IMR-90 (cell line): ENCODE data around the gene DSCAM. TPM values are rescaled to one million over a fixed set of nuclear protein-coding genes. Genes with fewer than 3 reads are reported as not detected.

Experiments
- ATAC-seq: fragments of 200-7000 bp; cut with Tn5 transposase; 2 replicates; pipeline ENCODE4 v1.9.1; 2020; ENCODE audit warnings: low read depth, mild to moderate bottlenecking, moderate library complexity
- BruUV-seq: library from RNA; stranded (reverse); fragments of 400-500 nt; replicated peaks from 2 replicates; lab custom pipeline; 2021; lab: Mats Ljungman, UMichigan
- CTCF ChIA-PET: fragments of 300-600 bp; formaldehyde crosslinking; extraction: SDS; loops from one replicate; lab custom pipeline; 2021; ENCODE audit warnings: antibody characterized with exemption; lab: Yijun Ruan, JAX
- POLR2A ChIA-PET: fragments of 300-600 bp; sonication (Branson Sonifier 250); formaldehyde crosslinking; loops from one replicate; lab custom pipeline; 2022; ENCODE audit warnings: antibody characterized with exemption; ENCODE audit not compliant: unreplicated experiment; lab: Charles Lee
- DNase-seq: peaks from one replicate; pipeline ENCODE4 v3.0.0; 2013
- H2AFZ ChIP-seq: replicated peaks from 2 replicates; pipeline ENCODE3; 2013; ENCODE audit warnings: low read length, mild to moderate bottlenecking; ENCODE audit not compliant: poor library complexity
- H2AK5ac ChIP-seq: 2 replicates; pipeline ENCODE4 v1.6.1; 2013; ENCODE audit warnings: low read depth, low read length, inconsistent platforms
- H2AK9ac ChIP-seq: replicated peaks from 2 replicates; pipeline ENCODE3; 2013; ENCODE audit warnings: mild to moderate bottlenecking, low read depth, low read length, moderate library complexity; ENCODE audit not compliant: poor library complexity
- H2BK120ac ChIP-seq: 2 replicates; pipeline ENCODE4 v1.6.1; 2013; ENCODE audit warnings: low read depth, low read length, inconsistent platforms
- H2BK15ac ChIP-seq: 3 replicates; pipeline ENCODE4 v1.6.1; 2013; ENCODE audit warnings: low read depth, low read length, inconsistent platforms
- H2BK20ac ChIP-seq: 2 replicates; pipeline ENCODE4 v1.6.1; 2013; ENCODE audit warnings: low read depth, mild to moderate bottlenecking, inconsistent platforms, low read length, moderate library complexity
- H2BK5ac ChIP-seq: 2 replicates; pipeline ENCODE4 v1.6.1; 2013; ENCODE audit warnings: mild to moderate bottlenecking, low read depth, low read length, inconsistent platforms; ENCODE audit not compliant: poor library complexity, severe bottlenecking
- H3K14ac ChIP-seq: replicated peaks from 2 replicates; pipeline ENCODE4 v1.6.1; 2013; ENCODE audit warnings: low read depth, low read length, inconsistent platforms
- H3K18ac ChIP-seq: 2 replicates; pipeline ENCODE4 v1.6.1; 2013; ENCODE audit warnings: low read depth, low read length, control low read depth
- H3K23ac ChIP-seq: 2 replicates; pipeline ENCODE4 v1.6.1; 2013; ENCODE audit warnings: low read depth, low read length, inconsistent platforms
- H3K27ac ChIP-seq: 2 replicates; pipeline ENCODE4 v1.5.1; 2013; ENCODE audit warnings: mild to moderate bottlenecking, control low read depth, low read length; ENCODE audit not compliant: insufficient read depth
- H3K27me3 ChIP-seq: 2 replicates; pipeline ENCODE4 v1.6.1; 2013; ENCODE audit warnings: low read length; ENCODE audit not compliant: control insufficient read depth, insufficient read depth
- H3K36me3 ChIP-seq: 2 replicates; pipeline ENCODE4 v1.6.1; 2013; ENCODE audit warnings: low read length, mixed read lengths; ENCODE audit not compliant: control insufficient read depth, insufficient read depth
- H3K4ac ChIP-seq: 2 replicates; pipeline ENCODE4 v1.6.1; 2013; ENCODE audit warnings: low read depth, low read length, inconsistent platforms
- H3K4me1 ChIP-seq: 2 replicates; pipeline ENCODE4 v1.6.1; 2013; ENCODE audit warnings: low read length, mixed read lengths; ENCODE audit not compliant: control insufficient read depth, insufficient read depth
- H3K4me2 ChIP-seq: 2 replicates; pipeline ENCODE4 v1.6.1; 2013; ENCODE audit warnings: low read depth, mild to moderate bottlenecking, control low read depth, low read length, moderate library complexity
- H3K4me3 ChIP-seq: 2 replicates; pipeline ENCODE4 v1.5.1; 2013; ENCODE audit warnings: low read depth, mild to moderate bottlenecking, control low read depth, low read length, moderate library complexity; ENCODE audit not compliant: insufficient read depth
- H3K56ac ChIP-seq: 2 replicates; pipeline ENCODE4 v1.6.1; 2013; ENCODE audit warnings: low read length, inconsistent platforms; ENCODE audit not compliant: insufficient read depth; ENCODE audit errors: extremely low read depth
- H3K79me1 ChIP-seq, 2 experiments: 2 replicates each; pipeline ENCODE4 v1.6.1; 2013; ENCODE audit warnings: low read length in 2 of 2, inconsistent platforms in 1 of 2, low read depth in 1 of 2
- H3K9ac ChIP-seq: 2 replicates; pipeline ENCODE4 v1.6.1; 2013; ENCODE audit warnings: low read depth, low read length, control low read depth
- H3K9me1 ChIP-seq: 2 replicates; pipeline ENCODE4 v1.6.1; 2013; ENCODE audit warnings: low read length, inconsistent platforms; ENCODE audit not compliant: insufficient read depth
- H3K9me3 ChIP-seq: 2 replicates; pipeline ENCODE4 v1.6.1; 2013; ENCODE audit warnings: low read length; ENCODE audit not compliant: control insufficient read depth, insufficient read depth
- H4K20me1 ChIP-seq: 2 replicates; pipeline ENCODE4 v1.6.1; 2013; ENCODE audit warnings: low read length, inconsistent platforms; ENCODE audit not compliant: insufficient read depth
- H4K5ac ChIP-seq: 2 replicates; pipeline ENCODE4 v1.6.1; 2013; ENCODE audit warnings: mild to moderate bottlenecking, low read depth, low read length, control low read depth
- H4K8ac ChIP-seq, 2 experiments: 2 replicates each; pipeline ENCODE4 v1.6.1; 2013; ENCODE audit warnings: low read depth in 2 of 2, low read length in 2 of 2, control low read depth in 1 of 2, inconsistent platforms in 1 of 2
- H4K91ac ChIP-seq: 2 replicates; pipeline ENCODE4 v1.6.1; 2013; ENCODE audit warnings: low read depth, low read length, inconsistent platforms; ENCODE audit not compliant: insufficient read depth
- BHLHE40 ChIP-seq: fragments of 150-350 bp; IDR thresholded peaks from 2 replicates; pipeline ENCODE4 v1.6.1; 2016; ENCODE audit warnings: mild to moderate bottlenecking, low read depth, low read length
- CEBPB ChIP-seq: IDR thresholded peaks from 2 replicates; pipeline ENCODE4 v1.6.1; 2012; ENCODE audit warnings: low read depth, low read length, improper control_type of control experiment
- CHD1 ChIP-seq: IDR thresholded peaks from 2 replicates; pipeline ENCODE4 v1.6.1; 2012; ENCODE audit warnings: low read depth, low read length, improper control_type of control experiment
- FOS ChIP-seq: fragments of 150-350 bp; IDR thresholded peaks from 2 replicates; pipeline ENCODE4 v1.6.1; 2016; ENCODE audit warnings: low read depth, low read length
- MAFK ChIP-seq: IDR thresholded peaks from 2 replicates; pipeline ENCODE4 v1.6.1; 2012; ENCODE audit warnings: low read depth, low read length, improper control_type of control experiment
- MAZ ChIP-seq: IDR thresholded peaks from 2 replicates; pipeline ENCODE4 v1.6.1; 2012; ENCODE audit warnings: low read depth, mild to moderate bottlenecking, low read length, improper control_type of control experiment, moderate library complexity, borderline replicate concordance
- MXI1 ChIP-seq: IDR thresholded peaks from 2 replicates; pipeline ENCODE4 v1.6.1; 2012; ENCODE audit warnings: low read depth, mild to moderate bottlenecking, low read length, moderate library complexity, borderline replicate concordance
- NFE2L2 ChIP-seq: fragments of 150-350 bp; IDR thresholded peaks from 2 replicates; pipeline ENCODE4 v1.6.1; 2016; ENCODE audit warnings: low read depth, mild to moderate bottlenecking, low read length
- POLR2A ChIP-seq: IDR thresholded peaks from 2 replicates; pipeline ENCODE4 v1.6.1; 2012; ENCODE audit warnings: mild to moderate bottlenecking, low read depth, low read length
- RAD21 ChIP-seq: IDR thresholded peaks from 2 replicates; pipeline ENCODE4 v1.6.1; 2012; ENCODE audit warnings: low read length, improper control_type of control experiment
- RCOR1 ChIP-seq: IDR thresholded peaks from 2 replicates; pipeline ENCODE4 v1.6.1; 2012; ENCODE audit warnings: mild to moderate bottlenecking, low read length, improper control_type of control experiment; ENCODE audit not compliant: insufficient replicate concordance
- RFX5 ChIP-seq: IDR thresholded peaks from 2 replicates; pipeline ENCODE4 v1.8.0; 2012; ENCODE audit warnings: low read depth, mild to moderate bottlenecking, low read length, moderate library complexity
- SMC3 ChIP-seq: fragments of 150-350 bp; IDR thresholded peaks from 2 replicates; pipeline ENCODE4 v1.6.1; 2016; ENCODE audit warnings: low read depth, mild to moderate bottlenecking, antibody characterized with exemption, low read length, moderate library complexity
- WGBS, 2 experiments: methylation state at CpG; one replicate each; pipeline versions ENCODE4 v1.1.5 to v1.1.7; 2013; ENCODE audit warnings: missing lambda C conversion rate in 2 of 2; ENCODE audit not compliant: insufficient read length in 1 of 2; ENCODE audit errors: extremely low coverage in 2 of 2; 5-methylcytosine and 5-hydroxymethylcytosine counted together
- dilution Hi-C: fragments of 300-500 bp; cut with HindIII; formaldehyde crosslinking; loops from one replicate; pipeline ENCODE4 v1.14.3; 2018; ENCODE audit warnings: low sequenced_read_pairs; ENCODE audit not compliant: unreplicated experiment
- in situ Hi-C: fragments of 300-500 bp; cut with MboI; formaldehyde crosslinking; loops from 3 replicates; pipeline ENCODE4 v1.14.3; 2019; ENCODE audit warnings: low sequenced_read_pairs, inconsistent platforms, mixed read lengths
- intact Hi-C: fragments of 100-400 bp; cut with micrococcal nuclease; formaldehyde crosslinking; loops from 2 replicates; pipeline ENCODE4 v1.10.0; 2022
- polyA plus RNA-seq, 3 experiments: library from polyadenylated mRNA; depleted of rRNA; stranded (reverse); fragments of >200 nt; gene quantifications; 2 replicates each; pipeline ENCODE4 v1.2.3, GENCODE V29; 2012; ENCODE audit warnings: low replicate concordance in 1 of 3
- total RNA-seq: library from RNA; depleted of rRNA; stranded (reverse); fragments of >200 nt; gene quantifications from 2 replicates; pipeline ENCODE4 v1.2.3, GENCODE V29; 2012
- TF ChIP-seq, protein P1 (sequence below): conservative IDR thresholded peaks from 2 replicates; pipeline ENCODE4 v1.5.1; 2012; ENCODE audit warnings: mild to moderate bottlenecking, low read depth, low read length, improper control_type of control experiment
- TF ChIP-seq, protein P2 (sequence below): fragments of 150-350 bp; IDR thresholded peaks from 2 replicates; pipeline ENCODE4 v1.6.1; 2016; ENCODE audit warnings: low read depth, mild to moderate bottlenecking, low read length, moderate library complexity, borderline replicate concordance
- TF ChIP-seq, protein P3 (sequence below): fragments of 150-350 bp; IDR thresholded peaks from 2 replicates; pipeline ENCODE4 v1.6.1; 2017; ENCODE audit warnings: mild to moderate bottlenecking, antibody characterized with exemption, low read length, low read depth

Gene DSCAM
- total and polyA plus RNA-seq, 2 of the 4 experiments (the other 2 are of a cell fraction): under 0.01 to 0.02 TPM

DNA sequence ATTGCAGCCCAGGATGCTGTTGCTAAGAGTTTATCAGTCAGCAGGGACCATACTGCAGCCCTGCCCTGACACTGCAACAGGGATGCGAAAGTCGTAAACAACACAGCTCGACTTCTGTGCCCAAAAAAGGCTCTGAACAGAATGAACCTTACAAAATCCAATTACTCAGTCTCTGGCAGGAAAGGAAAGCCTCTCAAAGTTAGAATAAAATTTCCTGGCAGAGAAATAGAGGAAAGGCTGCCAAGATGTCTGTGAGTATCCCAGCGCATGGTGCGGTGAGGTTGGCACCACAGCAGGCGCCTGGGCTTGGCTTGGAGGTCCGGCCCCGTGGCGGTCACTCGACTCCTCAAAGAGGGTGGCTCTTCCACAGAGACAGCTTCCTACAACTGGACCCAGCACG, 794.0 kb downstream of the DSCAM start:
- Histone ChIP-seq H3K23ac (no peak overlapping the region), H3K4me2 (no peak overlapping the region), H3K27me3 (no peaks in the 10 kb centered on the region), H3K27ac (no peak overlapping the region), H2AK5ac (no peak overlapping the region), H3K14ac (no peak overlapping the region), H3K4me1 (no peaks in the 10 kb centered on the region), H4K20me1 (no peaks in the 10 kb centered on the region), H2AFZ (no peak overlapping the region), H2AK9ac (no peak overlapping the region), H4K8ac (no peak overlapping the region), H3K9me3 (peaks cover 24% of the 10 kb centered on the region), H4K5ac (no peak overlapping the region), H4K91ac (no peak overlapping the region), H3K9me1 (no peaks in the 10 kb centered on the region), H2BK120ac (no peak overlapping the region), H3K4ac (no peak overlapping the region), H2BK5ac (no peak overlapping the region), H3K79me1 (no peaks in the 10 kb centered on the region), H3K4me3 (no peak overlapping the region), H3K18ac (no peak overlapping the region), H3K9ac (no peak overlapping the region), H2BK15ac (no peak overlapping the region), H3K36me3 (no peaks in the 10 kb centered on the region), H2BK20ac (no peak overlapping the region), H3K56ac (no peak overlapping the region)
- TF ChIP-seq NFE2L2 (no peak), SMC3 (no peak), BHLHE40 (no peak), MAFK (no peak), MAZ (no peak), CHD1 (no peak), CEBPB (no peak), POLR2A (no peak), RAD21 (no peak), RFX5 (no peak), FOS (no peak), RCOR1 (no peak), MXI1 (no peak)
- TF ChIP-seq, protein P1, sequence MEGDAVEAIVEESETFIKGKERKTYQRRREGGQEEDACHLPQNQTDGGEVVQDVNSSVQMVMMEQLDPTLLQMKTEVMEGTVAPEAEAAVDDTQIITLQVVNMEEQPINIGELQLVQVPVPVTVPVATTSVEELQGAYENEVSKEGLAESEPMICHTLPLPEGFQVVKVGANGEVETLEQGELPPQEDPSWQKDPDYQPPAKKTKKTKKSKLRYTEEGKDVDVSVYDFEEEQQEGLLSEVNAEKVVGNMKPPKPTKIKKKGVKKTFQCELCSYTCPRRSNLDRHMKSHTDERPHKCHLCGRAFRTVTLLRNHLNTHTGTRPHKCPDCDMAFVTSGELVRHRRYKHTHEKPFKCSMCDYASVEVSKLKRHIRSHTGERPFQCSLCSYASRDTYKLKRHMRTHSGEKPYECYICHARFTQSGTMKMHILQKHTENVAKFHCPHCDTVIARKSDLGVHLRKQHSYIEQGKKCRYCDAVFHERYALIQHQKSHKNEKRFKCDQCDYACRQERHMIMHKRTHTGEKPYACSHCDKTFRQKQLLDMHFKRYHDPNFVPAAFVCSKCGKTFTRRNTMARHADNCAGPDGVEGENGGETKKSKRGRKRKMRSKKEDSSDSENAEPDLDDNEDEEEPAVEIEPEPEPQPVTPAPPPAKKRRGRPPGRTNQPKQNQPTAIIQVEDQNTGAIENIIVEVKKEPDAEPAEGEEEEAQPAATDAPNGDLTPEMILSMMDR: no peak
- TF ChIP-seq, protein P2, sequence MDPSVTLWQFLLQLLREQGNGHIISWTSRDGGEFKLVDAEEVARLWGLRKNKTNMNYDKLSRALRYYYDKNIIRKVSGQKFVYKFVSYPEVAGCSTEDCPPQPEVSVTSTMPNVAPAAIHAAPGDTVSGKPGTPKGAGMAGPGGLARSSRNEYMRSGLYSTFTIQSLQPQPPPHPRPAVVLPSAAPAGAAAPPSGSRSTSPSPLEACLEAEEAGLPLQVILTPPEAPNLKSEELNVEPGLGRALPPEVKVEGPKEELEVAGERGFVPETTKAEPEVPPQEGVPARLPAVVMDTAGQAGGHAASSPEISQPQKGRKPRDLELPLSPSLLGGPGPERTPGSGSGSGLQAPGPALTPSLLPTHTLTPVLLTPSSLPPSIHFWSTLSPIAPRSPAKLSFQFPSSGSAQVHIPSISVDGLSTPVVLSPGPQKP: no peak
- TF ChIP-seq, protein P3, sequence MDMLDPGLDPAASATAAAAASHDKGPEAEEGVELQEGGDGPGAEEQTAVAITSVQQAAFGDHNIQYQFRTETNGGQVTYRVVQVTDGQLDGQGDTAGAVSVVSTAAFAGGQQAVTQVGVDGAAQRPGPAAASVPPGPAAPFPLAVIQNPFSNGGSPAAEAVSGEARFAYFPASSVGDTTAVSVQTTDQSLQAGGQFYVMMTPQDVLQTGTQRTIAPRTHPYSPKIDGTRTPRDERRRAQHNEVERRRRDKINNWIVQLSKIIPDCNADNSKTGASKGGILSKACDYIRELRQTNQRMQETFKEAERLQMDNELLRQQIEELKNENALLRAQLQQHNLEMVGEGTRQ: no peak
- DNase-seq (no peak), ATAC-seq (no peak)
- POLR2A ChIA-PET: no interaction called here
- dilution Hi-C loops (no loop called here), in situ Hi-C loops (no loop called here), intact Hi-C loops (no loop called here)
- no TSS peak for BruUV-seq
- WGBS, 2 experiments: no CpG with 5 or more reads among the region's 11 CpGs
- CTCF ChIA-PET: no interaction called here
